ENCODE results near the gene HPCAL4. TPM values are rescaled to one million over a fixed set of nuclear protein-coding genes. Genes with fewer than 3 reads are reported as not detected.

The HPCAL4 gene
- total and polyA plus RNA-seq, 10 of the 15 experiments (the other 5 are each of a cell fraction or from before 2014, with no cell fraction given) = 0.05 to 0.18 (median 0.06) TPM; not detected in 5

- intact Hi-C loops (cut with micrococcal nuclease; ENCODE audit: unreplicated experiment) (loop anchor here (5.0 to 10.0 kb wide), 2 partner anchors 70 to 258 kb away; no protein-coding TSS in a partner anchor), in situ Hi-C loops (cut with MboI) (loop anchor here (5.0 kb wide), 1 partner anchor 115 kb away; no protein-coding TSS in a partner anchor)
- POLR2A ChIA-PET = interaction anchor here (0.6 kb wide), 1 partner anchor 352 kb away, joined by 3 read pairs; no protein-coding TSS in a partner anchor
- SMC1A ChIA-PET (ENCODE audit: uncharacterized antibody, unreplicated experiment) = interaction anchor here (1.2 to 1.3 kb wide), 2 partner anchors 12 to 78 kb away, joined by 3 read pairs; no protein-coding TSS in a partner anchor
- no peak for FAIRE-seq
- TF ChIP-seq ESRRA (IDR thresholded peaks at IDR 0.05; ENCODE audit: low read length) = no peak
- no peak for TF ChIP-seq IRF4 (IDR thresholded peaks at IDR 0.05; ENCODE audit: low read depth, low read length)
- no peak for TF ChIP-seq SMARCA5 (IDR thresholded peaks at IDR 0.05)
- TF ChIP-seq ELK1 (IDR thresholded peaks at IDR 0.05; ENCODE audit: low read depth, low read length) = no peak
- no peak for TF ChIP-seq JUND (IDR thresholded peaks at IDR 0.05; ENCODE audit: low read depth, low read length)
- no peak for TF ChIP-seq NR2C1 (IDR thresholded peaks at IDR 0.05)
- TF ChIP-seq SKIL (IDR thresholded peaks at IDR 0.05; ENCODE audit: low read depth, poor library complexity, severe bottlenecking) = no peak
- no peak for TF ChIP-seq E2F8 (IDR thresholded peaks at IDR 0.05; ENCODE audit: low read depth, partially characterized antibody)
- TF ChIP-seq SP1 (IDR thresholded peaks at IDR 0.05; ENCODE audit: low read depth, low read length) = no peak
- no peak for TF ChIP-seq ZSCAN29 (IDR thresholded peaks at IDR 0.05)
- TF ChIP-seq E4F1 (IDR thresholded peaks at IDR 0.05; ENCODE audit: borderline replicate concordance, partially characterized antibody) = no peak
- no peak for TF ChIP-seq CREM (IDR thresholded peaks at IDR 0.05; ENCODE audit: low read depth)
- no peak for TF ChIP-seq TBL1XR1 (IDR thresholded peaks at IDR 0.05; ENCODE audit: low read depth, low read length)
- Histone ChIP-seq H3K4me2 (ENCODE audit: control insufficient read depth, insufficient read depth) (no peak overlapping the region), H3K9me3 (replicated peaks; ENCODE audit: control insufficient read depth, insufficient read depth, low read length) (no peaks in the 10 kb centered on the region), H3K4me1 (ENCODE audit: control insufficient read depth, insufficient read depth, low read length) (peaks cover 6% of the 10 kb centered on the region), H2AFZ (ENCODE audit: control insufficient read depth, low read depth, low read length) (no peak overlapping the region), H3K9ac (ENCODE audit: control insufficient read depth, insufficient read depth, low read length) (no peak overlapping the region), H3K27me3 (replicated peaks in 1 of 2; ENCODE audit: control insufficient read depth in 2 of 2, insufficient read depth in 2 of 2, low read length in 1 of 2) (no peaks in the 10 kb centered on the region), H4K20me1 (ENCODE audit: control insufficient read depth, insufficient read depth) (no peaks in the 10 kb centered on the region), H3K36me3 (ENCODE audit: control insufficient read depth in 2 of 2, insufficient read depth in 2 of 2, low read length in 1 of 2) (no peaks in the 10 kb centered on the region), H3K79me2 (ENCODE audit: control insufficient read depth, insufficient read depth, low read length) (no peaks in the 10 kb centered on the region), H3K27ac (ENCODE audit: control insufficient read depth, insufficient read depth) (no peak overlapping the region), H3K4me3 (no peak overlapping the region)
- DNase-seq (ENCODE audit: low read depth, low spot score) = no peak
- 0% methylated on average over 2 of the region's 2 CpGs for WGBS (ENCODE audit: insufficient coverage, insufficient replicate concordance, low lambda C conversion rate, missing lambda C conversion rate)
- BruUV-seq (replicated peaks) = no TSS peak
- no peak for ATAC-seq
- RAD21 ChIA-PET (ENCODE audit: unreplicated experiment) = interaction anchor here (0.7 to 1.1 kb wide), 3 partner anchors 16 to 116 kb away, joined by 3 to 5 read pairs (median 3); partner anchors contain the start of gene PPIE
- CTCF ChIA-PET = interaction anchor here (1.0 to 4.7 kb wide), 4 partner anchors 49 to 116 kb away, joined by 3 to 35 read pairs (median 7); no protein-coding TSS in a partner anchor
Observed at GRCh38 chr1:39722495-39722894, 31.3 kb upstream of the HPCAL4 start.

Measured in GM12878 (cell line).